ENCODE measurements around the gene DNAH7. TPM values are rescaled to one million over a fixed set of nuclear protein-coding genes. Genes with fewer than 3 reads are reported as not detected.
A peak's percentile ranks its signal among the peaks of the same experiment; 100 is the strongest.

The DNAH7 gene
- total and polyA plus RNA-seq, 2 of the 13 experiments (the other 11 are each of a cell fraction or from before 2014, with no cell fraction given) = 0.09 TPM; not detected in 1

DNA sequence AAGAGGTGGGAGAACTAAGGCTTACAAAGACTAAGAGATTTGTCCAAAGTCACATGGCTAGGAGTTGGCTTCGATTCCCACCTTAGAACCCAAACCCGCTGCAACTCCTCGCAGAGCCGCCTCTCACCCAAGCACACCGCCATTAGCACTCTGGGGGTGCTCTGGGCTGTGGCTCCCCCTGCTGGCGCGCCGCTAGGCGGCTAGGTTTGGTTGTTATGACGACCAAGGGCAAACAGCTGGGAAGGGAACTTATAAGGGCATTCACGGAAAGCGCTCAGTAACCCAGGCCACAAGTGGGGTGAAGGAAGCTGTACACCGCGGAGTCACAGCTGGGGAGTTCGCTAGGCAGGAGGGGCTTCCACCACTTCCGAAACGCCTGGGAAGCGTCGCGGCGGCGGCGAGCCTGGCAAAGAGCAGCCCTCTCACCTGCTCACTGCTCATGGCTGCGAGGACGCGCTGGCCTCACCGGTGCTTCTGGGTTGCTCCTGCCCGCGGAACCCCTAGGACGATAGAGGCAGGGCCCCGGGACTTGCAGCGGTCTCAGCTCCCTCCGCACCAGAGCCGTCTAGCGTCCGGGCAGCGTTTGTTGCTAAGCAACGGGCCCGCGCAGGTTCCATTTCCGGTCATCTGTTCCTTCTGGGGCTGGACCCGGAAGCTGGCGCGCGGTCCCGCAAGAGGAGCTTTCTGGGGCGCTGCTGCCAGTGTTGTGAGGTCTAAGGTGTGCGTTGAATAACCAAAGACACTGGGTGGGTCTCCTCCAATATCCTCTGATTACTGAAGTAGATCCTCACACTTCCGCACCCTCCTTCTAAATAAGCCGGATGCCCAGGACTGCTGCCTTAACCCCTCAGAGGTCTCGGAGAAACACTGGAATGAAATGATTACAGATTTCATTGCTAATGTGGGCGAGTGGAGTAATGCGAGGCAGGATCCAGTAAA, at the start of gene DNAH7 (continued):
- TF ChIP-seq, protein P1, sequence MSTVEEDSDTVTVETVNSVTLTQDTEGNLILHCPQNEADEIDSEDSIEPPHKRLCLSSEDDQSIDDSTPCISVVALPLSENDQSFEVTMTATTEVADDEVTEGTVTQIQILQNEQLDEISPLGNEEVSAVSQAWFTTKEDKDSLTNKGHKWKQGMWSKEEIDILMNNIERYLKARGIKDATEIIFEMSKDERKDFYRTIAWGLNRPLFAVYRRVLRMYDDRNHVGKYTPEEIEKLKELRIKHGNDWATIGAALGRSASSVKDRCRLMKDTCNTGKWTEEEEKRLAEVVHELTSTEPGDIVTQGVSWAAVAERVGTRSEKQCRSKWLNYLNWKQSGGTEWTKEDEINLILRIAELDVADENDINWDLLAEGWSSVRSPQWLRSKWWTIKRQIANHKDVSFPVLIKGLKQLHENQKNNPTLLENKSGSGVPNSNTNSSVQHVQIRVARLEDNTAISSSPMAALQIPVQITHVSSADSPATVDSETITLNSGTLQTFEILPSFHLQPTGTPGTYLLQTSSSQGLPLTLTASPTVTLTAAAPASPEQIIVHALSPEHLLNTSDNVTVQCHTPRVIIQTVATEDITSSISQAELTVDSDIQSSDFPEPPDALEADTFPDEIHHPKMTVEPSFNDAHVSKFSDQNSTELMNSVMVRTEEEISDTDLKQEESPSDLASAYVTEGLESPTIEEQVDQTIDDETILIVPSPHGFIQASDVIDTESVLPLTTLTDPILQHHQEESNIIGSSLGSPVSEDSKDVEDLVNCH (CRISPR knock-in tag; IDR thresholded peaks at IDR 0.05) = no peak
- no peak for TF ChIP-seq SSRP1 (CRISPR knock-in tag; IDR thresholded peaks at IDR 0.05)
- no peak for TF ChIP-seq ZNF136 (CRISPR knock-in tag; IDR thresholded peaks at IDR 0.05; ENCODE audit: low read depth)
- no peak for TF ChIP-seq ZNF569 (CRISPR knock-in tag; IDR thresholded peaks at IDR 0.05; ENCODE audit: borderline replicate concordance)
- no peak for TF ChIP-seq JUND (CRISPR knock-in tag; IDR thresholded peaks at IDR 0.05)
- TF ChIP-seq BRCA1 (CRISPR knock-in tag; IDR thresholded peaks at IDR 0.05) = 0 out of 2 replicates have a peak, but pooled peaks have one; percentile 59
- TF ChIP-seq KDM5B (CRISPR knock-in tag; IDR thresholded peaks at IDR 0.05; ENCODE audit: borderline replicate concordance) = peak; percentile 86
- TF ChIP-seq ZNF234 (CRISPR knock-in tag; conservative IDR thresholded peaks at IDR 0.05) = no peak
- peak; percentile 64 for TF ChIP-seq HNRNPLL (IDR thresholded peaks at IDR 0.05; ENCODE audit: low read depth, low read length, poor library complexity, severe bottlenecking)
- TF ChIP-seq SKI (IDR thresholded peaks at IDR 0.05; ENCODE audit: partially characterized antibody) = peak; percentile 32
- TF ChIP-seq, protein P2, sequence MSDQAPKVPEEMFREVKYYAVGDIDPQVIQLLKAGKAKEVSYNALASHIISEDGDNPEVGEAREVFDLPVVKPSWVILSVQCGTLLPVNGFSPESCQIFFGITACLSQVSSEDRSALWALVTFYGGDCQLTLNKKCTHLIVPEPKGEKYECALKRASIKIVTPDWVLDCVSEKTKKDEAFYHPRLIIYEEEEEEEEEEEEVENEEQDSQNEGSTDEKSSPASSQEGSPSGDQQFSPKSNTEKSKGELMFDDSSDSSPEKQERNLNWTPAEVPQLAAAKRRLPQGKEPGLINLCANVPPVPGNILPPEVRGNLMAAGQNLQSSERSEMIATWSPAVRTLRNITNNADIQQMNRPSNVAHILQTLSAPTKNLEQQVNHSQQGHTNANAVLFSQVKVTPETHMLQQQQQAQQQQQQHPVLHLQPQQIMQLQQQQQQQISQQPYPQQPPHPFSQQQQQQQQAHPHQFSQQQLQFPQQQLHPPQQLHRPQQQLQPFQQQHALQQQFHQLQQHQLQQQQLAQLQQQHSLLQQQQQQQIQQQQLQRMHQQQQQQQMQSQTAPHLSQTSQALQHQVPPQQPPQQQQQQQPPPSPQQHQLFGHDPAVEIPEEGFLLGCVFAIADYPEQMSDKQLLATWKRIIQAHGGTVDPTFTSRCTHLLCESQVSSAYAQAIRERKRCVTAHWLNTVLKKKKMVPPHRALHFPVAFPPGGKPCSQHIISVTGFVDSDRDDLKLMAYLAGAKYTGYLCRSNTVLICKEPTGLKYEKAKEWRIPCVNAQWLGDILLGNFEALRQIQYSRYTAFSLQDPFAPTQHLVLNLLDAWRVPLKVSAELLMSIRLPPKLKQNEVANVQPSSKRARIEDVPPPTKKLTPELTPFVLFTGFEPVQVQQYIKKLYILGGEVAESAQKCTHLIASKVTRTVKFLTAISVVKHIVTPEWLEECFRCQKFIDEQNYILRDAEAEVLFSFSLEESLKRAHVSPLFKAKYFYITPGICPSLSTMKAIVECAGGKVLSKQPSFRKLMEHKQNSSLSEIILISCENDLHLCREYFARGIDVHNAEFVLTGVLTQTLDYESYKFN (CRISPR knock-in tag; conservative IDR thresholded peaks at IDR 0.05) = peak; percentile 27; the same call in 1 of the 2 replicates
- TF ChIP-seq, protein P3, sequence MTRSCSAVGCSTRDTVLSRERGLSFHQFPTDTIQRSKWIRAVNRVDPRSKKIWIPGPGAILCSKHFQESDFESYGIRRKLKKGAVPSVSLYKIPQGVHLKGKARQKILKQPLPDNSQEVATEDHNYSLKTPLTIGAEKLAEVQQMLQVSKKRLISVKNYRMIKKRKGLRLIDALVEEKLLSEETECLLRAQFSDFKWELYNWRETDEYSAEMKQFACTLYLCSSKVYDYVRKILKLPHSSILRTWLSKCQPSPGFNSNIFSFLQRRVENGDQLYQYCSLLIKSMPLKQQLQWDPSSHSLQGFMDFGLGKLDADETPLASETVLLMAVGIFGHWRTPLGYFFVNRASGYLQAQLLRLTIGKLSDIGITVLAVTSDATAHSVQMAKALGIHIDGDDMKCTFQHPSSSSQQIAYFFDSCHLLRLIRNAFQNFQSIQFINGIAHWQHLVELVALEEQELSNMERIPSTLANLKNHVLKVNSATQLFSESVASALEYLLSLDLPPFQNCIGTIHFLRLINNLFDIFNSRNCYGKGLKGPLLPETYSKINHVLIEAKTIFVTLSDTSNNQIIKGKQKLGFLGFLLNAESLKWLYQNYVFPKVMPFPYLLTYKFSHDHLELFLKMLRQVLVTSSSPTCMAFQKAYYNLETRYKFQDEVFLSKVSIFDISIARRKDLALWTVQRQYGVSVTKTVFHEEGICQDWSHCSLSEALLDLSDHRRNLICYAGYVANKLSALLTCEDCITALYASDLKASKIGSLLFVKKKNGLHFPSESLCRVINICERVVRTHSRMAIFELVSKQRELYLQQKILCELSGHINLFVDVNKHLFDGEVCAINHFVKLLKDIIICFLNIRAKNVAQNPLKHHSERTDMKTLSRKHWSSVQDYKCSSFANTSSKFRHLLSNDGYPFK (CRISPR knock-in tag; IDR thresholded peaks at IDR 0.05; ENCODE audit: borderline replicate concordance) = peak; percentile 80; the same call in 1 of the 2 replicates
- no peak for TF ChIP-seq ATF1 (CRISPR knock-in tag; IDR thresholded peaks at IDR 0.05)
- TF ChIP-seq ZNF768 (CRISPR knock-in tag; IDR thresholded peaks at IDR 0.05) = peak; percentile 73; the same call in 1 of the 2 replicates
- TF ChIP-seq RFX5 (IDR thresholded peaks at IDR 0.05; ENCODE audit: low read depth, low read length) = no peak
- no peak for TF ChIP-seq EZH2 (conservative IDR thresholded peaks at IDR 0.05; ENCODE audit: low read depth, low read length)
- peak; percentile 85 for TF ChIP-seq ZNF230 (CRISPR knock-in tag; IDR thresholded peaks at IDR 0.05)

Data from HepG2 (cell line).